Activated naive CD8-positive, alpha-beta T cell (primary cell): ENCODE measurements around the gene ANKRD13A.
"Not testable (repeated sequence)": the region's sequence is repeated elsewhere in the genome, so short reads cannot be mapped to it uniquely, and the experiment has no call there.

Experiments used
- H3K27ac Mint-ChIP-seq: one replicate; pipeline ENCODE4 v1.8.0; 2021; ENCODE audit warnings: mixed read lengths
- H3K27me3 Mint-ChIP-seq: one replicate; pipeline ENCODE4 v1.8.0; 2021; ENCODE audit warnings: mixed read lengths
- H3K36me3 Mint-ChIP-seq: one replicate; pipeline ENCODE4 v1.8.0; 2021; ENCODE audit warnings: mixed read lengths
- H3K4me1 Mint-ChIP-seq: one replicate; pipeline ENCODE4 v1.8.0; 2021; ENCODE audit warnings: low read depth, mixed read lengths
- H3K4me3 Mint-ChIP-seq: one replicate; pipeline ENCODE4 v1.8.0; 2021; ENCODE audit warnings: mild to moderate bottlenecking, mixed read lengths
- H3K9me3 Mint-ChIP-seq: one replicate; pipeline ENCODE4 v1.8.0; 2021; ENCODE audit warnings: low read depth, mixed read lengths

Gene ANKRD13A

GRCh38 chr12:110042264-110042663 lies 43.0 kb downstream of the ANKRD13A start:
- peak overlapping the region; percentile 19 for H3K27ac Mint-ChIP-seq

GRCh38 chr12:110046451-110047187 lies 47.4 kb downstream of the ANKRD13A start:
- Mint-ChIP-seq H3K27ac (no peak overlapping the region), H3K36me3 (no peaks in the 10 kb centered on the region), H3K4me3 (peak overlapping the region; percentile 93), H3K4me1 (peaks cover 38% of the 10 kb centered on the region), H3K27me3 (no peaks in the 10 kb centered on the region), H3K9me3 (no peaks in the 10 kb centered on the region)

More at GRCh38 chr12:110042264-110042663, 43.0 kb downstream of the ANKRD13A start:
- Mint-ChIP-seq H3K27me3 (no peaks in the 10 kb centered on the region), H3K4me1 (peaks cover 42% of the 10 kb centered on the region), H3K36me3 (peaks cover 2% of the 10 kb centered on the region), H3K4me3 (no peak overlapping the region), H3K9me3 (no peaks in the 10 kb centered on the region)

DNA sequence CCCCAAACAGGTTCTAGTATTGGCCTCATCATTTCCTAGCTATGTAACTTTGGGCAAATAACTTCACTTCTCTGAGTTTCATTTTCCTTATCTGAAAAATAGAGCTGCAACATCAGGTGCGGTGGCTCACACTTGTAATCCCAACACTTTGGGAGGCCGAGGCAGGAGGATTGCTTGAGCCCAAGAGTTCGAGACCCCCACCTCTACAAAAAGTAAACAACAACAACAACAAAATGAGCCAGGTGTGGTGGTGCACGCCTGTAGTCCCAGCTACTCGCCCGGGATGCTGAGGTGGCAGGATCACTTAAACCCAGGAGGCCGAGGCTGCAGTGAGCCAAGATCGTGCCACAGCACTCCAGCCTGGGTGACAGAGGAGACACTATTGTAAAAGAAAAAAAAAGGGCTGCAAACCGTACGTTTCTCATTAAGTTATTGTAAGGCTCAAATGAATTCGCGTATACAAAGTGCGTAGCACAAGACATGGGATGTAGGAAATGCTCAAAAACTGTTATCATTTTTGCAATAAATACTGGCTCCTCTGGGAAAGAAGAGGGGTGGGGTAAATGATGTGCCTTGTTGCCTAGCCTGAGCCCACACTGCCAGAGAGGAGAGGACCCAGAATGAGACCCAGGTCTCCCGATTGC lies 48.2 kb downstream of the ANKRD13A start:
- Mint-ChIP-seq H3K27ac (peak overlapping the region; percentile 10), H3K9me3 (no peaks in the 10 kb centered on the region), H3K4me3 (peak overlapping the region; percentile 93), H3K36me3 (no peaks in the 10 kb centered on the region), H3K4me1 (peaks cover 36% of the 10 kb centered on the region), H3K27me3 (no peaks in the 10 kb centered on the region)

- H3K9me3 Mint-ChIP-seq = no peaks in the 10 kb centered on the region
- no peaks in the 10 kb centered on the region for H3K36me3 Mint-ChIP-seq
- no peaks in the 10 kb centered on the region for H3K27me3 Mint-ChIP-seq
- H3K27ac Mint-ChIP-seq = peak within 1 kb of the TSS; percentile 98
- peak within 1 kb of the TSS; percentile 93 for H3K4me3 Mint-ChIP-seq
- H3K4me1 Mint-ChIP-seq = peaks cover 29% of the 10 kb centered on the region
Measured at GRCh38 chr12:110048242-110049027, 49.2 kb downstream of the ANKRD13A start, which contains the start of gene C12orf76. Gene C12orf76, minus strand, starts transcription at chr12:110048522. Its CDS starts 27 bp downstream, at chr12:110048495.

DNA sequence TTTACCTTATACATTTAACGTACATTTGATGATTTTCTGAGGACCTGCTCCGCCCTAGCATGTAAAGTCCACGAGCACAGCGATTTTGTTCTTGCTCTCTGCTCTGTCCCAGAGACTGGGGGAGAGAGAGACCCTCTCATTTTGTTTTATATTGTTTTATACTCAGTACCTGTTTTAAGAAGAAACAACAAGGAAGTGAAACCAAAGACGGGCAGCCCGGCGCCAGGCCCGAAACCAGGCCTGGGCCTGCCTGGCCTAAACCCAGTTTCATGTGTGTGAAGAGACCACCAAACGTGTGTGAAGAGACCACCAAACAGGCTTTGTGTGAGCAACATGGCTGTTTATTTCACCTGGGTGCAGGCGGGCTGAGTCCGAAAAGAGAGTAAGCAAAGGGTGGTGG lies 49.8 kb downstream of the ANKRD13A start:
- H3K4me1 Mint-ChIP-seq = peaks cover 27% of the 10 kb centered on the region
- H3K4me3 Mint-ChIP-seq = peak overlapping the region; percentile 93
- not testable (repeated sequence) for H3K9me3 Mint-ChIP-seq, H3K27me3 Mint-ChIP-seq, H3K36me3 Mint-ChIP-seq
- H3K27ac Mint-ChIP-seq = peak overlapping the region; percentile 98

GRCh38 chr12:110049666-110050065 lies 50.4 kb downstream of the ANKRD13A start:
- peak overlapping the region; percentile 93 for H3K4me3 Mint-ChIP-seq
- not testable (repeated sequence) for H3K36me3 Mint-ChIP-seq

GRCh38 chr12:110050927-110051326 lies 51.7 kb downstream of the ANKRD13A start:
- H3K4me1 Mint-ChIP-seq = peaks cover 30% of the 10 kb centered on the region
- no peak overlapping the region for H3K4me3 Mint-ChIP-seq
- no peaks in the 10 kb centered on the region for H3K9me3 Mint-ChIP-seq
- no peaks in the 10 kb centered on the region for H3K36me3 Mint-ChIP-seq
- no peak overlapping the region for H3K27ac Mint-ChIP-seq
- no peaks in the 10 kb centered on the region for H3K27me3 Mint-ChIP-seq

More at GRCh38 chr12:110049666-110050065, 50.4 kb downstream of the ANKRD13A start:
- H3K27ac Mint-ChIP-seq = peak overlapping the region; percentile 98
- not testable (repeated sequence) for H3K9me3 Mint-ChIP-seq, H3K27me3 Mint-ChIP-seq
- peaks cover 27% of the 10 kb centered on the region for H3K4me1 Mint-ChIP-seq

- H3K27me3 Mint-ChIP-seq, H3K4me3 Mint-ChIP-seq, H3K9me3 Mint-ChIP-seq, H3K36me3 Mint-ChIP-seq: not testable (repeated sequence)
- Mint-ChIP-seq H3K4me1 (peaks cover 16% of the 10 kb centered on the region), H3K27ac (peak overlapping the region; percentile 34)
Measured at GRCh38 chr12:110055375-110056352, 56.4 kb downstream of the ANKRD13A start.

DNA sequence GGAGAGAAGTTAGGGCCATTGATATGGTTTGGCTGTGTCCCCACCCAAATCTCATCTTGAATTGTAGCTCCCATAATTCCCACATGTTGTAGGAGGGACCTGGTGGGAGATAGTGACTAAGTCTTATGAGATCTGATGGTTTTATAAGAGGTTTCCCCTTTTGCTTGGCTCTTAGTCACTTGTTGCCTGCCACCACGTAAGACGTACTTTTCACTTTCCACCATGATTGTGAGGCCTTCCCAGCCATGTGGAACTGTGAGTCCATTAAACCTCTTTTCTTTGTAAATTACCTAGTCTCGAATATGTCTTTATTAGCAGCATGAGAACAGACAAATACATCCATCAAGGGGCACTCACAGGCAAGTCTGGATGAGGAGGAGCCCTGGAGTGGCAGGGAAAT lies 57.4 kb downstream of the ANKRD13A start:
- peaks cover 19% of the 10 kb centered on the region for H3K4me1 Mint-ChIP-seq
- H3K36me3 Mint-ChIP-seq, H3K27me3 Mint-ChIP-seq, H3K4me3 Mint-ChIP-seq, H3K9me3 Mint-ChIP-seq, H3K27ac Mint-ChIP-seq: not testable (repeated sequence)

- H3K36me3 Mint-ChIP-seq = no peaks in the 10 kb centered on the region
- no peaks in the 10 kb centered on the region for H3K9me3 Mint-ChIP-seq
- H3K4me1 Mint-ChIP-seq = peaks cover 19% of the 10 kb centered on the region
- H3K4me3 Mint-ChIP-seq = no peak overlapping the region
- H3K27ac Mint-ChIP-seq = no peak overlapping the region
- peaks cover 2% of the 10 kb centered on the region for H3K27me3 Mint-ChIP-seq
Measured at GRCh38 chr12:110058875-110059615, 59.8 kb downstream of the ANKRD13A start.

DNA sequence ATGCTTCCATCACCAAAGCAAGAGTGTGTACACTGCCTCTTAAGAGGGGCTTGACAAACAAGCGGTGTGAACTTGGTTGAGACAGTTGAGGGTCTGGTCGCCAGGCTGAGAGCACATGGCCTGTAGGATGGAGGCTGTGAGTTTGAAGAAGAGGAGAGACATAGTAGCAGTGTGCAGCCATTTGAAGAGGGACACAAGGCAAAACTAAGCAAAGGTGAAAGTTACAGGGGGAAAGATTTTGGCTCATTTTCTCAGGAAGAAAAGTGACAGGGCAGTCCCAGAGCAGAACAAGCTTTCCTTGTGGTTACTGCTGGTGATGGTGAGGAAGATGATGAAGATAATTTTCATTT lies 60.4 kb downstream of the ANKRD13A start:
- H3K9me3 Mint-ChIP-seq = no peaks in the 10 kb centered on the region
- no peak overlapping the region for H3K4me3 Mint-ChIP-seq
- peaks cover 19% of the 10 kb centered on the region for H3K4me1 Mint-ChIP-seq
- no peaks in the 10 kb centered on the region for H3K36me3 Mint-ChIP-seq
- H3K27ac Mint-ChIP-seq = no peak overlapping the region
- peaks cover 2% of the 10 kb centered on the region for H3K27me3 Mint-ChIP-seq

DNA sequence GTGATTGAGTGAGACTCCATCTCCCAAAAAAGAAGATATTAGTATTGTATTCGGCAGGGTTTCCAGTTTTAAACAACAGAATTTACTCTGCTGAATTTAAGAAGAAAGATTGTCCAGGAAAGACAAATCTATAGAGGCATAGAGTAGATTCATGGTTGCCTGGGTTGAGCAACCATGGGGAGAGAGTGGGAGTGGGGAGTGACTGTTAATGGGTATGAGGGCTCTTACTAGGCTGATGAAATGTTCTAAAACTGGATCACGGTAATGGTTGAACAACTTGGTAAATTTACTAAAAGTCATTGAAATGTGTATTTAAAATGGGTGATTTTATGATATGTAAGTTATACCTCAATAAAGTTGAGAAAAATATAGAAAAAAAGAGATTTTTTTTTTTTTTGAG lies 63.0 kb downstream of the ANKRD13A start:
- no peaks in the 10 kb centered on the region for H3K9me3 Mint-ChIP-seq
- H3K4me1 Mint-ChIP-seq = peaks cover 15% of the 10 kb centered on the region
- H3K4me3 Mint-ChIP-seq = no peak overlapping the region
- no peaks in the 10 kb centered on the region for H3K36me3 Mint-ChIP-seq
- H3K27ac Mint-ChIP-seq = no peak overlapping the region
- peaks cover 2% of the 10 kb centered on the region for H3K27me3 Mint-ChIP-seq

- peaks cover 2% of the 10 kb centered on the region for H3K27me3 Mint-ChIP-seq
- no peak overlapping the region for H3K4me3 Mint-ChIP-seq
- peaks cover 6% of the 10 kb centered on the region for H3K4me1 Mint-ChIP-seq
- no peaks in the 10 kb centered on the region for H3K9me3 Mint-ChIP-seq
- H3K27ac Mint-ChIP-seq = no peak overlapping the region
- H3K36me3 Mint-ChIP-seq = no peaks in the 10 kb centered on the region
Measured at GRCh38 chr12:110065540-110065939, 66.3 kb downstream of the ANKRD13A start.

- Mint-ChIP-seq H3K4me1 (peaks cover 10% of the 10 kb centered on the region), H3K4me3 (no peak overlapping the region), H3K36me3 (peaks cover 2% of the 10 kb centered on the region)
Measured at GRCh38 chr12:110067531-110067930, 68.3 kb downstream of the ANKRD13A start.

More at GRCh38 chr12:110067531-110067930, 68.3 kb downstream of the ANKRD13A start:
- Mint-ChIP-seq H3K9me3 (no peaks in the 10 kb centered on the region), H3K27ac (no peak overlapping the region), H3K27me3 (no peaks in the 10 kb centered on the region)
